SU-DHL-6 (cell line): ENCODE data around the gene CSNK2A3.

Experiments
- EZH2phosphoT487 ChIP-seq: fragments of 200-600 bp; sonication (generic), shearing (Covaris generic); conservative IDR thresholded peaks from 2 replicates; pipeline ENCODE4 v1.6.1; 2018; ENCODE audit warnings: mild to moderate bottlenecking, antibody characterized with exemption, low read length, moderate library complexity, mixed read lengths
- TF ChIP-seq, protein P1 (sequence below): fragments of 200-600 bp; sonication (generic); IDR thresholded peaks from one replicate; pipeline ENCODE4 v1.5.1; 2017; ENCODE audit warnings: antibody characterized with exemption, mild to moderate bottlenecking, low read length, moderate library complexity; ENCODE audit not compliant: insufficient read depth, poor library complexity, severe bottlenecking

DNA sequence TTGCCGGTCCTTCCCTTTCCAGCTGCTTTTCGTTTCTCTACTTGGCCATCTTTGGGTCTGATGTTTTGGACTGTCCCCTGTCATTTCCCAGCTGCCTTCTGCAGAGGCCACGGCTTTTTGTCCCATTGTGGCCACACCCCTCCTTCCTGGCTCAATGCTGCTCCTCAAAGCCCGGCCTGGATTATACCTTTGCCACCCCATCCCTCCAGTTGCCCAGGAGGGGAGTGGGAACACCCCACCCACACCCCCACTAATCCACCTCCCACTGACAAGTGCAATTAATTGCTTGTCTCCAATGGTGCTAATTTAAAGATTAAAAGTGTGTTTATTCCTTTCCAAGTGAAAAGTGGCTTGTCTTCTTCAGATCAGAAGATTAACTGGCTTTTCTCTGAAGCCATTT, 34.2 kb upstream of the CSNK2A3 start:
- TF ChIP-seq, protein P1, sequence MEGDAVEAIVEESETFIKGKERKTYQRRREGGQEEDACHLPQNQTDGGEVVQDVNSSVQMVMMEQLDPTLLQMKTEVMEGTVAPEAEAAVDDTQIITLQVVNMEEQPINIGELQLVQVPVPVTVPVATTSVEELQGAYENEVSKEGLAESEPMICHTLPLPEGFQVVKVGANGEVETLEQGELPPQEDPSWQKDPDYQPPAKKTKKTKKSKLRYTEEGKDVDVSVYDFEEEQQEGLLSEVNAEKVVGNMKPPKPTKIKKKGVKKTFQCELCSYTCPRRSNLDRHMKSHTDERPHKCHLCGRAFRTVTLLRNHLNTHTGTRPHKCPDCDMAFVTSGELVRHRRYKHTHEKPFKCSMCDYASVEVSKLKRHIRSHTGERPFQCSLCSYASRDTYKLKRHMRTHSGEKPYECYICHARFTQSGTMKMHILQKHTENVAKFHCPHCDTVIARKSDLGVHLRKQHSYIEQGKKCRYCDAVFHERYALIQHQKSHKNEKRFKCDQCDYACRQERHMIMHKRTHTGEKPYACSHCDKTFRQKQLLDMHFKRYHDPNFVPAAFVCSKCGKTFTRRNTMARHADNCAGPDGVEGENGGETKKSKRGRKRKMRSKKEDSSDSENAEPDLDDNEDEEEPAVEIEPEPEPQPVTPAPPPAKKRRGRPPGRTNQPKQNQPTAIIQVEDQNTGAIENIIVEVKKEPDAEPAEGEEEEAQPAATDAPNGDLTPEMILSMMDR: no peak
- no peak for TF ChIP-seq EZH2phosphoT487
